K562 (cell line): ENCODE data around the gene CBX1. TPM values are rescaled to one million over a fixed set of nuclear protein-coding genes. Genes with fewer than 3 reads are reported as not detected.

Experiments used
- ARID2 ChIP-seq: fragments of 450-650 bp; IDR thresholded peaks from 2 replicates; pipeline ENCODE4 v1.6.1; 2017; ENCODE audit warnings: antibody characterized with exemption, mild to moderate bottlenecking
- BHLHE40 ChIP-seq: IDR thresholded peaks from 2 replicates; pipeline ENCODE4 v1.6.1; 2011; ENCODE audit warnings: low read length, improper control_type of control experiment
- FOSL1 ChIP-seq: fragments of 200-800 bp; sonication (Bioruptor generic); conservative IDR thresholded peaks from 2 replicates; pipeline ENCODE4 v1.6.1; 2016; ENCODE audit warnings: missing genetic modification characterization, missing compliant biosample characterization
- FOXK1 ChIP-seq: sonication (generic); formaldehyde crosslinking; IDR thresholded peaks from 2 replicates; pipeline ENCODE4 v1.8.0; 2022; ENCODE audit warnings: missing genetic modification reagents, mild to moderate bottlenecking, borderline replicate concordance
- GABPA ChIP-seq: fragments of 200-800 bp; sonication (Bioruptor generic); conservative IDR thresholded peaks from 2 replicates; pipeline ENCODE4 v1.6.1; 2016; ENCODE audit warnings: low read depth, missing genetic modification characterization, missing compliant biosample characterization
- MBD2 ChIP-seq: sonication (generic); IDR thresholded peaks from 2 replicates; pipeline ENCODE4 v1.6.1; 2016; ENCODE audit warnings: low read depth, borderline replicate concordance
- RB1 ChIP-seq: fragments of 450-650 bp; IDR thresholded peaks from 2 replicates; pipeline ENCODE4 v1.6.1; 2017; ENCODE audit warnings: low read depth, mild to moderate bottlenecking
- RCOR1 ChIP-seq, 2 experiments: IDR thresholded peaks; 2 replicates each; pipeline ENCODE4 v1.6.1; 2012; ENCODE audit warnings: low read depth in 2 of 2, low read length in 2 of 2, borderline replicate concordance in 1 of 2, improper control_type of control experiment in 1 of 2
- REST ChIP-seq, 2 experiments: fragments of 450-650 bp; formaldehyde crosslinking in 1 of 2; IDR thresholded peaks; 2 replicates each; pipeline versions ENCODE4 v1.4.0 to v1.6.1; 2014 to 2020; ENCODE audit warnings: mild to moderate bottlenecking in 2 of 2, borderline replicate concordance in 1 of 2, low read depth in 1 of 2
- STAG1 ChIP-seq: sonication (generic); formaldehyde crosslinking; IDR thresholded peaks from 2 replicates; pipeline ENCODE4 v1.5.0; 2020; ENCODE audit warnings: missing genetic modification reagents, borderline replicate concordance
- ZNF121 ChIP-seq: sonication (generic); formaldehyde crosslinking; conservative IDR thresholded peaks from 2 replicates; pipeline ENCODE4 v1.8.0; 2022; ENCODE audit warnings: missing genetic modification reagents
- ZNF431 ChIP-seq: sonication (generic); formaldehyde crosslinking; IDR thresholded peaks from 2 replicates; pipeline ENCODE4 v1.8.0; 2022; ENCODE audit warnings: mild to moderate bottlenecking, missing genetic modification reagents
- polyA plus RNA-seq, 8 experiments: library from polyadenylated mRNA; depleted of rRNA in 4 of 8; stranded (reverse) in 5 of 8; unstranded in 3 of 8; fragments of >200 nt; fragmentation: Nextera tagmentation in 2 of 8; fragmentation: Illumina TruSeq in 1 of 8; extraction: Ambion mirVana in 2 of 8; extraction: Trizol in 1 of 8; gene quantifications; 2 replicates each; pipeline versions ENCODE4 v1.2.1 to v1.2.3, GENCODE V29; 2011 to 2014; ENCODE audit warnings: inconsistent platforms in 1 of 8, missing spikeins in 1 of 8
- total RNA-seq, 7 experiments: library from RNA; depleted of rRNA in 6 of 7; stranded (reverse); fragments of >200 nt in 6 of 7; fragmentation: Illumina TruSeq in 2 of 7; extraction: Trizol in 2 of 7; gene quantifications; 2 replicates each; pipeline versions ENCODE4 v1.2.1 to v1.2.3, GENCODE V29; 2011 to 2021; ENCODE audit warnings: low replicate concordance in 1 of 7

Gene CBX1
- total and polyA plus RNA-seq, 9 of the 15 experiments (the other 6 are each of a cell fraction or from before 2014, with no cell fraction given), result 10.6 to 95.7 (median 52.7) TPM

GRCh38 chr17:48131216-48131824 is 30.0 kb upstream of the CBX1 start (continued):
- TF ChIP-seq REST (IDR thresholded peaks at IDR 0.05; ENCODE audit: borderline replicate concordance) (peak; percentile 82), REST (CRISPR knock-in tag; IDR thresholded peaks at IDR 0.05; ENCODE audit: low read depth) (no peak), RCOR1 (IDR thresholded peaks at IDR 0.05; ENCODE audit: borderline replicate concordance in 1 of 2, low read depth in 2 of 2, low read length in 2 of 2) (peak in 1 of 2 experiments; percentile 30; a peak in 1 of 4 replicates), GABPA (tag) (no peak), FOSL1 (0 out of 2 replicates have a peak, but pooled peaks have one; percentile 16), MBD2 (no peak), ZNF431 (no peak), BHLHE40 (0 out of 2 replicates have a peak, but pooled peaks have one; percentile 13), STAG1 (CRISPR knock-in tag) (peak; percentile 39; the same call in 1 of the 2 replicates), ARID2 (0 out of 2 replicates have a peak, but pooled peaks have one; percentile 33), FOXK1 (CRISPR knock-in tag) (no peak), RB1 (peak; percentile 59; the same call in 1 of the 2 replicates), ZNF121 (CRISPR knock-in tag) (no peak)
